Suprapubic skin (tissue), 4 donors: ENCODE data around the gene NCR2. TPM values are rescaled to one million over a fixed set of nuclear protein-coding genes. Genes with fewer than 3 reads are reported as not detected.

Source experiments
- DNase-seq, 2 donors: peaks; one replicate each; pipeline ENCODE4 v3.0.0-alpha.2; 2019; ENCODE audit warnings: low spot score in 2 of 2
- H3K27ac ChIP-seq: fragments of 200-600 bp; sonication (generic); one replicate; pipeline ENCODE4 v1.5.1; 2019
- H3K27me3 ChIP-seq: fragments of 200-600 bp; sonication (generic); one replicate; pipeline ENCODE4 v1.5.1; 2019
- H3K36me3 ChIP-seq: fragments of 200-600 bp; sonication (generic); one replicate; pipeline ENCODE4 v1.5.1; 2019
- H3K4me1 ChIP-seq: fragments of 200-600 bp; sonication (generic); one replicate; pipeline ENCODE4 v1.5.1; 2019
- H3K4me3 ChIP-seq: fragments of 200-600 bp; sonication (generic); one replicate; pipeline ENCODE4 v1.5.1; 2019; ENCODE audit warnings: mild to moderate bottlenecking
- H3K9me3 ChIP-seq: fragments of 200-600 bp; sonication (generic); one replicate; pipeline ENCODE4 v1.5.1; 2019
- EP300 ChIP-seq: sonication (generic); formaldehyde crosslinking; IDR thresholded peaks from one replicate; pipeline ENCODE4 v1.6.1; 2017; ENCODE audit warnings: antibody characterized with exemption
- POLR2A ChIP-seq, 2 donors: fragments of 450-650 bp; IDR thresholded peaks; one replicate each; pipeline ENCODE4 v1.6.1; 2017; ENCODE audit warnings: antibody characterized with exemption in 2 of 2, mild to moderate bottlenecking in 2 of 2, moderate library complexity in 2 of 2
- POLR2AphosphoS5 ChIP-seq, 3 donors: sonication (generic); formaldehyde crosslinking; IDR thresholded peaks; one replicate each; pipeline ENCODE4 v1.6.1; 2017; ENCODE audit warnings: antibody characterized with exemption in 3 of 3
- WGBS: methylation state at CpG from one replicate; pipeline ENCODE4 v1.1.5; 2018; 5-methylcytosine and 5-hydroxymethylcytosine counted together
- total RNA-seq, 4 donors: library from RNA; depleted of rRNA; stranded (reverse); fragments of >200 nt; gene quantifications; one replicate each; pipeline ENCODE4 v1.1.0, GENCODE V29; 2016
- TF ChIP-seq, protein P1 (sequence below), 2 donors: fragments of 200-600 bp in 1 of 2; fragments of 450-650 bp in 1 of 2; sonication (generic) in 1 of 2; IDR thresholded peaks; one replicate each; pipeline ENCODE4 v1.5.1; 2016 to 2019; ENCODE audit warnings: antibody characterized with exemption in 2 of 2, mild to moderate bottlenecking in 1 of 2, moderate library complexity in 1 of 2

NCR2 gene
- total RNA-seq, 4 donors from 2014 or later, result not detected

GRCh38 chr6:41358503-41358902, 23.1 kb downstream of the NCR2 start:
- Histone ChIP-seq H3K27ac (no peak overlapping the region), H3K36me3 (no peaks in the 10 kb centered on the region), H3K4me1 (no peaks in the 10 kb centered on the region), H3K9me3 (peaks cover 8% of the 10 kb centered on the region), H3K4me3 (no peak overlapping the region), H3K27me3 (peaks cover 58% of the 10 kb centered on the region)
- TF ChIP-seq EP300 (no peak), POLR2AphosphoS5 (IDR thresholded peaks at IDR 0.05) (no peak), POLR2A (IDR thresholded peaks at IDR 0.05) (no peak)
- DNase-seq, result no peak
- WGBS, result 76% methylated on average over 7 of the region's 7 CpGs

- no peak for DNase-seq
- Histone ChIP-seq H3K27me3 (peaks cover 64% of the 10 kb centered on the region), H3K4me1 (no peaks in the 10 kb centered on the region), H3K36me3 (no peaks in the 10 kb centered on the region), H3K4me3 (no peak overlapping the region), H3K9me3 (peaks cover 8% of the 10 kb centered on the region), H3K27ac (no peak overlapping the region)
- TF ChIP-seq POLR2AphosphoS5 (IDR thresholded peaks at IDR 0.05) (no peak), EP300 (no peak)
- WGBS, result 82% methylated on average over 4 of the region's 4 CpGs
Measured at GRCh38 chr6:41359617-41360313, 24.4 kb downstream of the NCR2 start.

GRCh38 chr6:41360314-41360685, 24.9 kb downstream of the NCR2 start:
- peaks cover 8% of the 10 kb centered on the region for H3K9me3 ChIP-seq
- H3K27me3 ChIP-seq, result peaks cover 63% of the 10 kb centered on the region
- H3K27ac ChIP-seq, result no peak overlapping the region
- TF ChIP-seq POLR2A (IDR thresholded peaks at IDR 0.05) (no peak), POLR2AphosphoS5 (IDR thresholded peaks at IDR 0.05) (no peak), EP300 (no peak)
- TF ChIP-seq, protein P1, sequence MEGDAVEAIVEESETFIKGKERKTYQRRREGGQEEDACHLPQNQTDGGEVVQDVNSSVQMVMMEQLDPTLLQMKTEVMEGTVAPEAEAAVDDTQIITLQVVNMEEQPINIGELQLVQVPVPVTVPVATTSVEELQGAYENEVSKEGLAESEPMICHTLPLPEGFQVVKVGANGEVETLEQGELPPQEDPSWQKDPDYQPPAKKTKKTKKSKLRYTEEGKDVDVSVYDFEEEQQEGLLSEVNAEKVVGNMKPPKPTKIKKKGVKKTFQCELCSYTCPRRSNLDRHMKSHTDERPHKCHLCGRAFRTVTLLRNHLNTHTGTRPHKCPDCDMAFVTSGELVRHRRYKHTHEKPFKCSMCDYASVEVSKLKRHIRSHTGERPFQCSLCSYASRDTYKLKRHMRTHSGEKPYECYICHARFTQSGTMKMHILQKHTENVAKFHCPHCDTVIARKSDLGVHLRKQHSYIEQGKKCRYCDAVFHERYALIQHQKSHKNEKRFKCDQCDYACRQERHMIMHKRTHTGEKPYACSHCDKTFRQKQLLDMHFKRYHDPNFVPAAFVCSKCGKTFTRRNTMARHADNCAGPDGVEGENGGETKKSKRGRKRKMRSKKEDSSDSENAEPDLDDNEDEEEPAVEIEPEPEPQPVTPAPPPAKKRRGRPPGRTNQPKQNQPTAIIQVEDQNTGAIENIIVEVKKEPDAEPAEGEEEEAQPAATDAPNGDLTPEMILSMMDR (IDR thresholded peaks at IDR 0.05), result no peak
- H3K36me3 ChIP-seq, result no peaks in the 10 kb centered on the region
- 78% methylated on average over 2 of the region's 2 CpGs for WGBS
- no peaks in the 10 kb centered on the region for H3K4me1 ChIP-seq
- no peak overlapping the region for H3K4me3 ChIP-seq
- DNase-seq, result no peak

DNA sequence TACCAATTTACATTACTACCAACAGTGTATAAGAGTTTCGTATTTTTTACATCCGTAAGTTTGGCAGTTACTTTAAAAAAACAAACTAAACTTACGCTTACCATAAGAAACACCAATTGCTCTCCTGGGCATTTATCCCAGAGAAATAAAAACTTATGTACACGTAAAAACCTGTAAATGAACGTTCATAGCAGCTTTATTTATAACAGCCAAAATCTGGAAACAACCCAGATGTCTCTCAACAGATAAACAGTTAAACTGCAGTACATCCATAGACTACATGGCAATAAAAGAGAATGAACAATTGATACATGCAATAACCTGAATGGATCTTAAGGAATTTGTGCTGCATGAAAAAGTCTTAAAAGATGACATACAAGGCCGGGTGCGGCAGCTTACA, 30.7 kb downstream of the NCR2 start:
- H3K4me1 ChIP-seq, result peaks cover 3% of the 10 kb centered on the region
- no peak overlapping the region for H3K27ac ChIP-seq
- H3K36me3 ChIP-seq, result no peaks in the 10 kb centered on the region
- no peak overlapping the region for H3K4me3 ChIP-seq
- 44% methylated on average over 7 of the region's 7 CpGs for WGBS
- peaks cover 80% of the 10 kb centered on the region for H3K27me3 ChIP-seq
- TF ChIP-seq, protein P1 (IDR thresholded peaks at IDR 0.05), result no peak
- TF ChIP-seq EP300 (no peak), POLR2AphosphoS5 (IDR thresholded peaks at IDR 0.05) (no peak), POLR2A (IDR thresholded peaks at IDR 0.05) (no peak)
- no peak for DNase-seq
- peaks cover 4% of the 10 kb centered on the region for H3K9me3 ChIP-seq

DNA sequence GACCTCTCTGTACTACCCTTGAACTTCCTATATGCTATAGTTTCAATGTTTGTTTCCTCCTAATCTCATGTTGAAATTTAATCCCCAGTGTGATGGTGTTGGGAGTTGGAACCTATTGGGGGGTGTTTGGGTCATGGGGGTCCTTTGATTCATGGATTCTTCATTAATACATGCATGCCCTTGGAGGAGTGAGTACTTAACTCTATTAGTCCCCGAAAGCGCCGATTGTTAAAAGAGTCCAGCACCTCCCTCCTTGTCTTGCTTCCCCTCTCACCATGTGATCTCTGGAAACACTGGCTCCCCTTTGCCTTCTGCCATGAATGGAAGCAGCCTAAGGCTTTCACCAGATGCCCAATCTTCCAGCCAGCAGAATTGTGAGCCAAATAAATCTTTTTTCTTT, 31.7 kb downstream of the NCR2 start:
- H3K4me3 ChIP-seq, result no peak overlapping the region
- TF ChIP-seq, protein P1 (IDR thresholded peaks at IDR 0.05), result no peak
- TF ChIP-seq POLR2A (IDR thresholded peaks at IDR 0.05) (no peak), EP300 (no peak), POLR2AphosphoS5 (IDR thresholded peaks at IDR 0.05) (no peak)
- H3K27ac ChIP-seq, result no peak overlapping the region
- H3K9me3 ChIP-seq, result peaks cover 4% of the 10 kb centered on the region
- 81% methylated on average over 3 of the region's 3 CpGs for WGBS
- H3K4me1 ChIP-seq, result peaks cover 13% of the 10 kb centered on the region
- H3K27me3 ChIP-seq, result peaks cover 80% of the 10 kb centered on the region
- DNase-seq, result no peak
- H3K36me3 ChIP-seq, result no peaks in the 10 kb centered on the region

DNA sequence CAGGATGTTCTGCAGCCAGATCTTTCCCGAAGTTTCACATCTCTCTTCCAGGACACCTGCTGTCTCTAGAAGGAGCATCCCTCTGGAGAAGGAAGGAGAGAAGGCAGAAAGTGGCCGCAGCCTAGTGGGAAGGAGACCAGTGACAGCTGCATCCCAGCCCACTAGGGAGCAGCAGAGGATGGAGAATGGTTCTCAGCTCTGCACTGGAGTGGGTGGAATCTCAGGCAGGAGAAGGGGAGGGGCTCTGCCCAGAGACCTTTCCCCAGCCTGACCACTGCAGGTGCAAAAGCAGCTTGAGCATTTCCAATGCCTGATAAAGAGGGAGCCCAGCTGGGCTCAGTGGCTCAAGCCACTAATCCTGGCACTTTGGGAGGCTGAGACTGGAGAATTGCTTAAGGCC, 32.3 kb downstream of the NCR2 start:
- Histone ChIP-seq H3K36me3 (no peaks in the 10 kb centered on the region), H3K9me3 (no peaks in the 10 kb centered on the region), H3K4me1 (peaks cover 19% of the 10 kb centered on the region), H3K27me3 (peaks cover 80% of the 10 kb centered on the region), H3K4me3 (no peak overlapping the region), H3K27ac (no peak overlapping the region)
- WGBS, result 0% methylated on average over 2 of the region's 2 CpGs
- TF ChIP-seq, protein P1 (IDR thresholded peaks at IDR 0.05), result peak in 1 of 2 donors; percentile 34
- no peak for TF ChIP-seq POLR2AphosphoS5 (IDR thresholded peaks at IDR 0.05)
- TF ChIP-seq EP300, result no peak
- no peak for DNase-seq
